Stimulated activated naive CD8-positive, alpha-beta T cell treated with anti-CD3 and anti-CD28 coated beads, Interleukin-15, Interleukin-2, amounts not matched to agents 100 ng/mL and 50 ng/mL, for 24 hours (primary cell): ENCODE data around the gene BRME1.

ENCODE experiments used
- H3K27ac Mint-ChIP-seq: one replicate; pipeline ENCODE4 v1.8.0; 2021; ENCODE audit warnings: mild to moderate bottlenecking, mixed read lengths
- H3K27me3 Mint-ChIP-seq: one replicate; pipeline ENCODE4 v1.8.0; 2021; ENCODE audit warnings: mixed read lengths
- H3K36me3 Mint-ChIP-seq: one replicate; pipeline ENCODE4 v1.8.0; 2021; ENCODE audit warnings: low read depth, mixed read lengths
- H3K4me1 Mint-ChIP-seq: one replicate; pipeline ENCODE4 v1.8.0; 2021; ENCODE audit warnings: low read depth, mixed read lengths
- H3K4me3 Mint-ChIP-seq: one replicate; pipeline ENCODE4 v1.8.0; 2021; ENCODE audit warnings: mild to moderate bottlenecking, mixed read lengths
- H3K9me3 Mint-ChIP-seq: one replicate; pipeline ENCODE4 v1.8.0; 2021; ENCODE audit warnings: mixed read lengths

BRME1 gene

DNA sequence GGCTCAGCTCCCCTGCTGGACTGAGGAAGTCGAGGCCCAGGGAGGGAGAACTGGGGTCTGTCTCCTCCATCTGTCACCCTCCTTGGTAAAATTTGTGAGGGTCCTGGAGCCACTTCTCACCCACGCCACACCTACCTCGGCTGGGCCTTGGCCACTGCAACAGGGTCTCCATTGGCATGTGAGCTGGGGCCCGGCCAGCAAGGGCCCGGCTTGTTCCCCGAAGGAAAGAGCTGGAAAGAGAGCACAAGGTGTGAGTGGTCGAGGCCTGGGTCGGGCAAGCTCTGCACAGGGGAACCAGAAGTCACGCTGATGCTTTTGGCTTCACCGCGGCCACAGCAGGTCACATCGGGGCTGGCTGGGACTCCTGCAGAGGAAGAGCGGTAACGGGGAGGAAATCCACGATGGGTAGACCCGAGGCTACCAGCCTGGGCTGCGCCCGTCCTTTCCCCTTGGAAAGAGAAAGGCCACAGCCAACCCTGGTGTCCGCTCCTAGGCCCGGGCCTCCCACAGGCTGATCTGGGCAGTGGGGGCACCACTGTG is 20.0 kb downstream of the BRME1 start:
- Mint-ChIP-seq H3K4me1 (peaks cover 34% of the 10 kb centered on the region), H3K27me3 (no peaks in the 10 kb centered on the region), H3K4me3 (no peak overlapping the region), H3K9me3 (no peaks in the 10 kb centered on the region), H3K36me3 (no peaks in the 10 kb centered on the region), H3K27ac (no peak overlapping the region)

- peaks cover 41% of the 10 kb centered on the region for H3K4me1 Mint-ChIP-seq
- no peaks in the 10 kb centered on the region for H3K27me3 Mint-ChIP-seq
- H3K4me3 Mint-ChIP-seq = no peak overlapping the region
- H3K9me3 Mint-ChIP-seq = no peaks in the 10 kb centered on the region
- no peaks in the 10 kb centered on the region for H3K36me3 Mint-ChIP-seq
- H3K27ac Mint-ChIP-seq = no peak overlapping the region
Observed at GRCh38 chr19:13884726-13885591, 21.0 kb downstream of the BRME1 start.

DNA sequence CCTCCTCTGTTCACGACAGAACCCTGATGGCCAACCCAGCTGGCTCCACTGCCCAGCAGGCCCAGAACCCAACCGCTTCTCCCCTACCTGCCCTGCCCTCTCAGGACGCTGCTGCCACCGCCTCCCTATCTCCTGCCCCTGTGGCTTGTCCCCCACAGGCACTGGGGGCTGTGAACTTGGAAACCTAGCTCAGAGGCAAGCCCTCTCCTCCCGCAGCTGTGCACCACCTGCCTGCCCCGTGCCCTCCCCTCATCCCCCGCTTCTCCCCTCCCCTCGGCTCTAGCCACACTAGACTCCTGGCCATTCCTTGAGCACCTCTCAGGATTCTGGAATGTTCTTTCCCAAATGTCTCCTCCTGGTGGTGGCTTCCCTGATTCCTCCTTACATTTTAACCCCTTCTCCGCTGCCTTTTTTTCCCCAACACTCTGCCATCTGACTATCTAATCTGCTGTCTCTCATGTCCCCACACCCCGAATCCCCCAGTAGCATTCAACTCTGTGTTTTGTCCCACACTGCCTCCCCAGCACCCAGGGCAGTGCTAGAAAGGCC is 22.3 kb downstream of the BRME1 start:
- peak overlapping the region; percentile 10 for H3K27ac Mint-ChIP-seq
- H3K36me3 Mint-ChIP-seq = no peaks in the 10 kb centered on the region
- no peaks in the 10 kb centered on the region for H3K27me3 Mint-ChIP-seq
- peaks cover 41% of the 10 kb centered on the region for H3K4me1 Mint-ChIP-seq
- H3K4me3 Mint-ChIP-seq = no peak overlapping the region
- no peaks in the 10 kb centered on the region for H3K9me3 Mint-ChIP-seq

DNA sequence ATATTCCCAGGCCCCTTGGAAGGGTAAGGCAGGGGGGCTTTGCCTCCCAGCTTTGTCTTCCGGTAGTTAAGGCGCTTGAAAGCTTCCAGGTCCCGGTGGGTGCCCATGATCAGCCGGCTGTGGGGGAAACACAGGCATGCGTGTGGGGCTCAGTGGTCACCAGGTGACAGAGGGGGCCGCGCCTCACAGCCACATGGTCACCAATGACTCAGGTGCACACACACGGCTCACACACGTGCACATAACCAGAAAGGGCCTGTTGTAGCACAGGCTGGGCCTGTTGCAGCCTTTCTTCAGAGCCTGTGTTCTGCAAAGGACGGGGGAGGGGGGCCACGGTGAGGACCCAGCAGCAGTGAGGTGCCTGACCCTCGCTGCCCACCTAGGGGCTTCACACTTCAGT is 23.1 kb downstream of the BRME1 start:
- H3K9me3 Mint-ChIP-seq = no peaks in the 10 kb centered on the region
- no peaks in the 10 kb centered on the region for H3K36me3 Mint-ChIP-seq
- H3K4me1 Mint-ChIP-seq = peaks cover 41% of the 10 kb centered on the region
- H3K4me3 Mint-ChIP-seq = no peak overlapping the region
- no peaks in the 10 kb centered on the region for H3K27me3 Mint-ChIP-seq
- no peak overlapping the region for H3K27ac Mint-ChIP-seq

DNA sequence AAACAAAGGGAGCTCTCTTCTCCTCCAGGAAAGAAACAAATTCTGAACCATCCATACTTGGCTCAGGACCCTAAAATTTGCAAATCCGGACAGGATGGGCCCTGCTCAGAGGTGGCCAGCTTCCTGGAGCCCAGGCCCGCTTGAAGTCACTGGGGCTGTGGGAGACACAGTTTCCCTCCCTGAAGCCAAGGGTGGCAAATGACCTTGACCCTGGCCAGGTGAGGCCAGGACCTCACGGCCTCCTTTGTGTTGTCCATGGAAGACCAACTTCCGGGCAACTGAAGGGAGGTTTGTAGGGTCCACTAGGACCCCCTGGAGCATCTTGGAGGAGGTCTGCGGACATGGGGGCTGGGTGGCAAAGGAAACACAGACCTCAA is 23.5 kb downstream of the BRME1 start:
- Mint-ChIP-seq H3K36me3 (no peaks in the 10 kb centered on the region), H3K9me3 (no peaks in the 10 kb centered on the region), H3K27me3 (no peaks in the 10 kb centered on the region), H3K4me1 (peaks cover 38% of the 10 kb centered on the region), H3K4me3 (peak overlapping the region; percentile 32), H3K27ac (no peak overlapping the region)

DNA sequence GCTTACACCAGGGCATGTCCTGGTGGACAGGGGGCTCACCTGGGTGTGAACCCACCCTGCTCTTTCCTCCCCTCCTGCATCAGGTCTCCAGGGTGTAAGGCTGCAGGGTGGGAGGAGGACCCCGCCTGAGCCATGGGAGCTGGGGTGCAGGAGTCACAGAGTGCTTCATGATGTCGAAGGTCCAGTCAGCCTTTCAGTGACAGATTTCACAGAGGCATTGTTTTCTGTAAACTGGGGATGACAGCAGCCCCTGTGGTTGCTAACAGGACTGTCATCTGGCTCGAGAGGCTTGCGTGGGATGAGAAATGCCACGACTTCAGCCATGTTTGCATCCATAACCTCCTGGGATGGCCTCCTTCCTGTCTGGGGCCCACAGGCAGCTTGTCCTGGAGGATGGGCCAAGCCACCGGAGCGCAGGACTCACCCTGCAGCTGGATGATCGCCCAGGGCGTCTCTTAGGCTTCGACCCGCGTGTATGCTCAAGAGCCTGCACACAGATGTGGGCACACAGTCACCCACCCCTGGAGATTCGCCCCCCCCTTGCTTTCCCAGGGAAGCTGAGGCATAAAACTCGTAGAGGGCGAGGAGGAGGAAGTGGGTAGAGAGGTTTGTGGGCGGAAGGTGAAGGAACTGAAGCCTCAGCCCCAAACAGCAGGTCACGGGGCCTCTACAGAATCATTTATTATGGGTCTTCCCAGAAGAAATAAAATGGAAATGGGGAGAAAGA is 24.1 kb downstream of the BRME1 start:
- Mint-ChIP-seq H3K36me3 (no peaks in the 10 kb centered on the region), H3K27ac (peak overlapping the region; percentile 78), H3K4me1 (peaks cover 37% of the 10 kb centered on the region), H3K9me3 (no peaks in the 10 kb centered on the region), H3K4me3 (peak overlapping the region; percentile 32), H3K27me3 (no peaks in the 10 kb centered on the region)

GRCh38 chr19:13881251-13881691 is 24.6 kb downstream of the BRME1 start:
- Mint-ChIP-seq H3K4me3 (peak overlapping the region; percentile 32), H3K27ac (no peak overlapping the region), H3K9me3 (no peaks in the 10 kb centered on the region), H3K4me1 (peaks cover 33% of the 10 kb centered on the region), H3K27me3 (no peaks in the 10 kb centered on the region), H3K36me3 (no peaks in the 10 kb centered on the region)

DNA sequence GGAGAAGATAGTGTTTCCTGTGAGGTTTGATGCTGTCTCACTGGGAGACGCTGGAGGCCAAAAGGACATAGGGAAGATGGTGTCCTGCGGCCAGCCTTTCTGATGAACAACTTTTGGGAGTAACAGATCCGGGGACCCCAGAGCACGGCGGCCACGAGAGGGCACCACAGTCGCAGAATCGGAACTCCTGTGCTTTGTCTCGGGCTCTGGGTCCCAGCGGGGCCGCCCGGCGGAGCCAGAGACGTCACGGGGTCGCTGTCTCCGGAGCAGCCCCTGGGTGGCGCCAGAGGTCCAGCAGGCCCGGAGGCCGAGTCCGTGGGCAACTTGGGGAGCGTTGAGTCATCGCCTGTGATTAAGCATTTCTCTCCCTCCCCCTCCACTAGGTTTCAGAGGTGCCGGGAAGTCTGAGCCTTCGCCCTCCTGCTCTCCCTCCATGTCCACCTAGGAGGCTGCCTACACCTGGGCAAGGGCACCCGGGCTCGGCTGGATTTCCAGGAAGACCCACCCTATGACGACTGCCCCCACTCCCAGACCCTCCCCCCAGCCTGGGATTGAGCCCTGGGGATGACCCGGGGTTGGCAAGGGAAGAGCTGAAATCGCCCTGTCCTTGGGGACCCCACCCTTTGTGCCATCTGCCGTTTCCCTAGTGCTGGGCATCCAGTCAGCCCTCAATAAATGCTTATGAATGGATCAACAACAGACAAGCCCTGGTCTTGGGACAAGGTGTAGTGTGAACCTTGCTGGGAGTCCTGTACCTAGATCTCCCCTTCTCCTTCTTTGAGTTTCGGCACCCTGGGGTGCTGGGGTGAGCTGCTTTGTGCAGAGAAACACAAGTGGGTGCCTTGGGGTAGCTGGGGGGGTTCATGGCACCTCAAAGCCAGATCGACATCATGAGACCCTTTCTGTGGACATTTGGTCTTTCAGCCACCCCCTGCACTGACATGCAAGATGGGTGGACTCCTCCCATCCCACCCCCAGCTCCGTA is 25.6 kb downstream of the BRME1 start:
- Mint-ChIP-seq H3K4me3 (peak overlapping the region; percentile 43), H3K4me1 (peaks cover 28% of the 10 kb centered on the region), H3K36me3 (no peaks in the 10 kb centered on the region), H3K9me3 (no peaks in the 10 kb centered on the region), H3K27me3 (no peaks in the 10 kb centered on the region), H3K27ac (peak overlapping the region; percentile 70)

- Mint-ChIP-seq H3K36me3 (no peaks in the 10 kb centered on the region), H3K4me3 (no peak overlapping the region), H3K27me3 (peaks cover 3% of the 10 kb centered on the region), H3K9me3 (no peaks in the 10 kb centered on the region), H3K27ac (no peak overlapping the region), H3K4me1 (peaks cover 28% of the 10 kb centered on the region)
Observed at GRCh38 chr19:13877303-13877702, 28.6 kb downstream of the BRME1 start.

- Mint-ChIP-seq H3K27ac (no peak within 1 kb of the TSS), H3K4me3 (no peak within 1 kb of the TSS)
Observed at GRCh38 chr19:13876834-13877233, 29.1 kb downstream of the BRME1 start, which contains the start of gene NANOS3. Gene NANOS3, plus strand, starts transcription at chr19:13877134. Its CDS starts 115 bp downstream, at chr19:13877249.

GRCh38 chr19:13875824-13876223 is 30.1 kb downstream of the BRME1 start:
- Mint-ChIP-seq H3K27ac (no peak overlapping the region), H3K9me3 (no peaks in the 10 kb centered on the region), H3K36me3 (no peaks in the 10 kb centered on the region), H3K4me3 (no peak overlapping the region), H3K27me3 (peaks cover 3% of the 10 kb centered on the region), H3K4me1 (peaks cover 14% of the 10 kb centered on the region)

More at GRCh38 chr19:13876834-13877233, 29.1 kb downstream of the BRME1 start, which contains the start of gene NANOS3:
- Mint-ChIP-seq H3K9me3 (no peaks in the 10 kb centered on the region), H3K27me3 (peaks cover 3% of the 10 kb centered on the region), H3K4me1 (peaks cover 25% of the 10 kb centered on the region), H3K36me3 (no peaks in the 10 kb centered on the region)

- peaks cover 3% of the 10 kb centered on the region for H3K27me3 Mint-ChIP-seq
- H3K4me3 Mint-ChIP-seq = no peak overlapping the region
- H3K27ac Mint-ChIP-seq = no peak overlapping the region
- H3K4me1 Mint-ChIP-seq = peaks cover 10% of the 10 kb centered on the region
- H3K36me3 Mint-ChIP-seq = no peaks in the 10 kb centered on the region
- H3K9me3 Mint-ChIP-seq = no peaks in the 10 kb centered on the region
Observed at GRCh38 chr19:13873834-13874515, 31.9 kb downstream of the BRME1 start.

- Mint-ChIP-seq H3K4me1 (peaks cover 17% of the 10 kb centered on the region), H3K27ac (no peak overlapping the region), H3K4me3 (peak overlapping the region; percentile 63), H3K27me3 (peaks cover 8% of the 10 kb centered on the region), H3K9me3 (no peaks in the 10 kb centered on the region), H3K36me3 (no peaks in the 10 kb centered on the region)
Observed at GRCh38 chr19:13872695-13873389, 33.1 kb downstream of the BRME1 start.
